Astrocyte of the spinal cord (primary cell): Measurements from ENCODE around the gene ZNF24.

Experiments
- DNase-seq: peaks from one replicate; pipeline ENCODE4 v3.0.0; 2011; ENCODE audit warnings: low read depth, low spot score
- H3K4me3 ChIP-seq: 2 replicates; pipeline ENCODE4 v1.5.1; 2011; ENCODE audit warnings: low read depth, mild to moderate bottlenecking, low read length, moderate library complexity
- in situ Hi-C: cut with HindIII; loops from 2 replicates; pipeline ENCODE4 v1.10.0; 2017; ENCODE audit warnings: low sequenced_read_pairs
- TF ChIP-seq, protein P1 (sequence below): IDR thresholded peaks from 2 replicates; pipeline ENCODE4 v1.5.1; 2012; ENCODE audit warnings: low read depth, mild to moderate bottlenecking, low read length, inconsistent platforms

The ZNF24 gene

DNA sequence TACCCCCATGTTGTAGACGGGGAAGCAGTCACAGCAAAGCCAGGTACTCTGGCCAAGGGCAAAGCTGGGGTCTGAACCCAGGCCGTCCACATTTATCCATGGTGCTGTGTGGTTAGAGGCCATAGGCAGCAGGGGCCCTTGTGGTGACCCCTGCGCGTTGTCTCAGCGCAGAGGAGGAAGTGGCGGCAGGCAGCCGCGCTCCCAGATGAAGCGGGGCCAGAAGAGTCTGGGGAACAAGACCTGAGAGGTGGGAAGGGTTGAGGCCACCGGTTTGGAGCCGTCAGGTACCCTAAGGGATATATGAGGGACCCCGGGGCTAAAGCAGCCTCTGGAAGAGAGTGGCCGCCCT lies 32.1 kb upstream of the ZNF24 start:
- TF ChIP-seq, protein P1, sequence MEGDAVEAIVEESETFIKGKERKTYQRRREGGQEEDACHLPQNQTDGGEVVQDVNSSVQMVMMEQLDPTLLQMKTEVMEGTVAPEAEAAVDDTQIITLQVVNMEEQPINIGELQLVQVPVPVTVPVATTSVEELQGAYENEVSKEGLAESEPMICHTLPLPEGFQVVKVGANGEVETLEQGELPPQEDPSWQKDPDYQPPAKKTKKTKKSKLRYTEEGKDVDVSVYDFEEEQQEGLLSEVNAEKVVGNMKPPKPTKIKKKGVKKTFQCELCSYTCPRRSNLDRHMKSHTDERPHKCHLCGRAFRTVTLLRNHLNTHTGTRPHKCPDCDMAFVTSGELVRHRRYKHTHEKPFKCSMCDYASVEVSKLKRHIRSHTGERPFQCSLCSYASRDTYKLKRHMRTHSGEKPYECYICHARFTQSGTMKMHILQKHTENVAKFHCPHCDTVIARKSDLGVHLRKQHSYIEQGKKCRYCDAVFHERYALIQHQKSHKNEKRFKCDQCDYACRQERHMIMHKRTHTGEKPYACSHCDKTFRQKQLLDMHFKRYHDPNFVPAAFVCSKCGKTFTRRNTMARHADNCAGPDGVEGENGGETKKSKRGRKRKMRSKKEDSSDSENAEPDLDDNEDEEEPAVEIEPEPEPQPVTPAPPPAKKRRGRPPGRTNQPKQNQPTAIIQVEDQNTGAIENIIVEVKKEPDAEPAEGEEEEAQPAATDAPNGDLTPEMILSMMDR = no peak
- DNase-seq = no peak
- peak overlapping the region; percentile 51 for H3K4me3 ChIP-seq
- in situ Hi-C loops = no loop called here

DNA sequence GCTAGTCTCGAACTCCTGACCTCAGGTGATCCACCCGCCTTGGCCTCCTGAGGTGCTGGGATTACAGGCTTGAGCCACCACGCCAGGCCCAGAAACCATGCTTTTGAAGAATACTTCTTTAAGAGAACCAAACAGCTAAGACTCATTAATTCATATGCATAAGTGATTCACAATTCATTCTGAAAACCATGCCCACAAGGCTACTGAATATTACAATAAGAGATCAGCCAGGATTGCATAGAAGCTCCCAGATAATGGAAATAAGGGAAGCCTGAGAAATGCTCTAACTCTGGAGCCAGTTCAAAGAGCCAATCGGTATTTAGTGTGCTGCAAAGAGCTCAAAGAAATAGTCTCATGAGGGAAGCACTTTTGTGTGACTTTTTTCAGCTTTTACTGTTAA lies 30.5 kb upstream of the ZNF24 start:
- TF ChIP-seq, protein P1 = no peak
- no peak overlapping the region for H3K4me3 ChIP-seq
- in situ Hi-C loops = no loop called here
- no peak for DNase-seq

DNA sequence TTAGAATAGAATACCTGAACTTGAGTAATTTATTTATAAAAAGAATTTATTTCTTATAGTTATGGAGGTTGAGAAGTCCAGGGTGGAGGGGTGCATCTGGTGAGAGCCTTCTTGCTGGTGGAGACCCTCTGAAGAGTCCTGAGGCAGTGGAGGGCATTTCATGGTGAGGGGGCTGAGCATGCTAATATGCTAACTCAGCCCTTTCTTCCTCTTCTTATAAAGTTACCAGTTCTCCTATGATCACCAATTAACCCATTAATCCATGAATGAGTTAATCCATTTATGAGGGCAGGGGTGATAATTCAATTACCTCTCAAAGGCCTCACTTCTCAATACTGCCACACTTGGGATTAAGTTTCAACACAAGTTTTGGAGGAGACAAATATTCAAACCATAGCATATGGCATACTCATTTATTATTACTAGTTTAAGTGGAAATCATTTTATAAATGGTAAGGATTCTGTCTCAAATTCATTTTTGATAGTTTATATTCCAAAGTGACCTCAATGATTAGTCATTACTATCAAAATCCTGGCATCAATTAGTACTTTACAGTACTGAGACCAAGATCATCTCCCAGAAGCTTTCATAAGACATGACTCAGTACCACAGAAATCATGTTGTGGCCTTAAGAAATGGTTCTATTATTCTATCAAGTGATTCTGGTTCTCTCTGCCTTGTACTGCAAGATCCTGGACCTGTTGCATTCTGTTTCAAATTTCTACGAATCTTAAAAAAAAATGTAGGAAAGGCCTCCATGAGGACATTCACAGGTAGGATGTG lies 27.4 kb upstream of the ZNF24 start:
- in situ Hi-C loops = no loop called here
- no peak overlapping the region for H3K4me3 ChIP-seq
- TF ChIP-seq, protein P1 = no peak
- DNase-seq = peak; percentile 47

DNA sequence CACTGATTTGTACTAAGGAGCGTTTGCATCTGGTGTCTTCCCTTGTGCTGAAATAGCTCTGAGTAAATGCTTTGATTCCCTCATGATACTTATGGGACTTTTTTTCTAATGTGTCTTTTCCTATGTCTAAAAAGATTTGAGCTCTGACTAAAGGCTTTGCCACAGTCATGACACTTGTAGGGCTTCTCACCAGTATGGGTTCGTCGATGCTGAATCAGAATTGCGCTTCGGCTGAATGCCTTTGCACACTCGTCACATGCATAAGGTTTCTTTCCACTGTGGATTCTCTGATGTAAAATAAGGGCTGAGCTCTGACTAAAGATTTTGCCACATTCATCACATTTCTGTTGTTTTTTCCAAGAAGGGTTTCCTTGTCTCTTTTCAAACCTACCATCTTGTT lies 24.9 kb upstream of the ZNF24 start:
- TF ChIP-seq, protein P1 = no peak
- in situ Hi-C loops = no loop called here

DNA sequence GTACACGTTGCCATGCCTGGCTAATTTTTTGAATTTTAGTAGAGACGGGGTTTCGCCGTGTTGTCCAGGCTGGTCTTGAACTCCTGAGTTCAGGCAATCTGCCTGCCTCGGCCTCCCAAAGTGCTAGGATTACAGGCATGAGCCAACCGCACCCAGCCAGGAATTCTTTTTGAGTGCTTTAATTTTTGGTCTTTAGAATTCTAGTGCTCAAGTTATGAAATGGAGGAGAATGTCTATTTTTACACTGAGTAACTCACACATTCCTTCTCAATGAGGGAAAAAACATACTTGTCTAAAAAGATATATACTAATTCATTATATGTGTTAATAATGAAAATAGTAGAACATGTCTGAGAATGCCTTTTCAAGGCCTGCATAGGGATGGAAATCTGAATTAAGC lies 24.4 kb upstream of the ZNF24 start:
- no peak for DNase-seq

More for the DNA sequence above, 24.9 kb upstream of the ZNF24 start:
- H3K4me3 ChIP-seq = no peak overlapping the region
- no peak for DNase-seq

DNA sequence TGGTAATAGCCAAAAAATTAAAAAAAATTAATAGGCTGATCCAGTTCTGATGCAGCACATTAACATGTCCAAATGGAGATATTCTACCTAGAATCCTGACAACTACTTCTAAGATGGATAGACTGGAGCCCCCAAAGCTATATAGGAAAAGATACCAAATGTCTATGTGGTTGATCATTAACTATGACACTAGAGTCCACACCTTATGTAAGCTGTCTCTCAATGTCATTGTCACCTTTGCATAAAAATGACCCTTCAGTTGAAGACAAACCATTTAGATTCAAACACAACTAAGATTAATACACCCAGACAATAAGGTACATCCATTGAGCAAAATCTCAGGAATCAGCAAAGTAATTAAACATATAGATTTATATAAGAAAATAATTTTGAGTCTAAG lies 18.3 kb upstream of the ZNF24 start:
- H3K4me3 ChIP-seq = no peak overlapping the region
- TF ChIP-seq, protein P1 = no peak
- in situ Hi-C loops = no loop called here
- DNase-seq = no peak

More for the DNA sequence above, 24.4 kb upstream of the ZNF24 start:
- in situ Hi-C loops = no loop called here
- H3K4me3 ChIP-seq = no peak overlapping the region
- TF ChIP-seq, protein P1 = no peak
